OCI-LY7 (cell line): ENCODE measurements around the gene TLE6.

Experiments used
- EZH2phosphoT487 ChIP-seq: fragments of 200-600 bp; sonication (generic); IDR thresholded peaks from 2 replicates; pipeline ENCODE4 v1.6.1; 2018; ENCODE audit warnings: low read depth, borderline replicate concordance, mild to moderate bottlenecking, mixed run types, antibody characterized with exemption, low read length, moderate library complexity, mixed read lengths
- TF ChIP-seq, protein P1 (sequence below): fragments of 200-600 bp; sonication (generic); conservative IDR thresholded peaks from 2 replicates; pipeline ENCODE4 v1.5.1; 2014; ENCODE audit warnings: mild to moderate bottlenecking, antibody characterized with exemption, low read length, moderate library complexity, mixed read lengths

DNA sequence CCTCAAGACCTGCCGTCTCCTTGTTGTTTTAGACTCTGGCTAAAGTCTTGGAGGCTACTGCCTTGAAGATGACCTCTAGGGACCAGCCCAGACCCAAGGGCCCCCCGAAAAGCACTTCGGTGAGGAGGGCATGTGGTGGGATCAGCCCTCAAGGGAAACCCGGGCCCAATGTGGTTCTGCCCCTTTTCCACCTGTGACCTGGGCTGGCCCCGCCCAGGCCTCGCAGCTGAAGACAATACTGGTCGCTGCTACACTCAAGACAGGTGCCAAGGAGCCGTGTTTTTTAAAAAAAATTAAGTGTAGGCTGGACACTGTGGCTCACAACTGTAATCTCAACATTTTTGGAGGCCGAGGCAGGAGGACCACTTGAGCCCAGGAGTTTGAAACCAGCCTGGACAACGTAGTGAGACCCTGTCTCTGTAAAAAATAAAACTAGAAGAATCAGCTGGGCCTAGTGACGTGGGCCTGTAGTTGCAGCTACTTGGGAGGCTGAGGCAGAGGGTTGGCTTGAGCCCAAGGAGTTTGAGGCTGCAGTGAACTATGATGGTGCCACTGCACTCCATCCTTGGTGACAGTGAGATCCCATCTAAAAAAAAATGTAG is 903 bp downstream of the TLE6 start:
- TF ChIP-seq, protein P1, sequence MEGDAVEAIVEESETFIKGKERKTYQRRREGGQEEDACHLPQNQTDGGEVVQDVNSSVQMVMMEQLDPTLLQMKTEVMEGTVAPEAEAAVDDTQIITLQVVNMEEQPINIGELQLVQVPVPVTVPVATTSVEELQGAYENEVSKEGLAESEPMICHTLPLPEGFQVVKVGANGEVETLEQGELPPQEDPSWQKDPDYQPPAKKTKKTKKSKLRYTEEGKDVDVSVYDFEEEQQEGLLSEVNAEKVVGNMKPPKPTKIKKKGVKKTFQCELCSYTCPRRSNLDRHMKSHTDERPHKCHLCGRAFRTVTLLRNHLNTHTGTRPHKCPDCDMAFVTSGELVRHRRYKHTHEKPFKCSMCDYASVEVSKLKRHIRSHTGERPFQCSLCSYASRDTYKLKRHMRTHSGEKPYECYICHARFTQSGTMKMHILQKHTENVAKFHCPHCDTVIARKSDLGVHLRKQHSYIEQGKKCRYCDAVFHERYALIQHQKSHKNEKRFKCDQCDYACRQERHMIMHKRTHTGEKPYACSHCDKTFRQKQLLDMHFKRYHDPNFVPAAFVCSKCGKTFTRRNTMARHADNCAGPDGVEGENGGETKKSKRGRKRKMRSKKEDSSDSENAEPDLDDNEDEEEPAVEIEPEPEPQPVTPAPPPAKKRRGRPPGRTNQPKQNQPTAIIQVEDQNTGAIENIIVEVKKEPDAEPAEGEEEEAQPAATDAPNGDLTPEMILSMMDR, result no peak
- no peak for TF ChIP-seq EZH2phosphoT487
